Measurements from ENCODE around the gene EMID1. TPM values are rescaled to one million over a fixed set of nuclear protein-coding genes. Genes with fewer than 3 reads are reported as not detected.

Gene EMID1
- total RNA-seq, 1 experiment from 2014 or later, result 9.6 TPM

- no TSS peak for BruUV-seq (replicated peaks)
- Histone ChIP-seq H4K20me1 (ENCODE audit: insufficient read depth) (no peaks in the 10 kb centered on the region), H3K27me3 (ENCODE audit: insufficient read depth, low read length) (no peaks in the 10 kb centered on the region), H3K9me2 (ENCODE audit: insufficient read depth) (no peaks in the 10 kb centered on the region), H3K9me3 (ENCODE audit: control insufficient read depth in 1 of 2, insufficient read depth in 1 of 2, low read depth in 1 of 2, low read length in 2 of 2) (no peaks in the 10 kb centered on the region), H3K4me1 (ENCODE audit: control insufficient read depth in 1 of 2, insufficient read depth in 2 of 2, low read length in 2 of 2) (peaks cover 5 to 9% of the 10 kb centered on the region in 2 experiments; a peak in 3 of 4 replicates), H2AFZ (ENCODE audit: low read depth, low read length, poor library complexity, severe bottlenecking) (no peak overlapping the region), H3K27ac (ENCODE audit: low read depth, low read length) (no peak overlapping the region), H3K4me3 (replicated peaks in 1 of 2; ENCODE audit: low read depth in 1 of 2, low read length in 2 of 2) (no peak overlapping the region), H3K4me2 (ENCODE audit: low read length) (no peak overlapping the region), H3K79me2 (ENCODE audit: insufficient read depth, low read length) (no peaks in the 10 kb centered on the region), H3K36me3 (ENCODE audit: control insufficient read depth in 1 of 2, insufficient read depth in 2 of 2, low read length in 2 of 2) (no peaks in the 10 kb centered on the region), H3K9ac (ENCODE audit: low read length) (no peak overlapping the region)
- ChIA-PET RAD21 (ENCODE audit: low non-redundant PET in 1 of 2, low total read pairs in 2 of 2, uncharacterized antibody in 2 of 2, unreplicated experiment in 2 of 2) (no interaction called here), POLR2A (no interaction called here), CTCF (no interaction called here)
- intact Hi-C loops (cut with micrococcal nuclease), result no loop called here
- ATAC-seq, result no peak
- DNase-seq (ENCODE audit: low read depth, low spot score), result no peak
- TF ChIP-seq, protein P1, sequence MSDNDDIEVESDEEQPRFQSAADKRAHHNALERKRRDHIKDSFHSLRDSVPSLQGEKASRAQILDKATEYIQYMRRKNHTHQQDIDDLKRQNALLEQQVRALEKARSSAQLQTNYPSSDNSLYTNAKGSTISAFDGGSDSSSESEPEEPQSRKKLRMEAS (IDR thresholded peaks at IDR 0.05), result no peak
- TF ChIP-seq SRF (IDR thresholded peaks at IDR 0.05; ENCODE audit: low read depth) (no peak), ZNF274 (IDR thresholded peaks at IDR 0.05; ENCODE audit: low read depth, low read length) (no peak), EZH2phosphoT487 (IDR thresholded peaks at IDR 0.05; ENCODE audit: borderline replicate concordance) (no peak), ELF1 (IDR thresholded peaks at IDR 0.05; ENCODE audit: borderline replicate concordance, low read depth) (no peak), ZFX (IDR thresholded peaks at IDR 0.05) (no peak), RAD21 (IDR thresholded peaks at IDR 0.05; ENCODE audit: low read depth) (no peak), SP1 (IDR thresholded peaks at IDR 0.05; ENCODE audit: low read depth) (no peak), JUND (IDR thresholded peaks at IDR 0.05) (no peak), YY1 (IDR thresholded peaks at IDR 0.05; ENCODE audit: extremely low read depth, insufficient replicate concordance, low read depth, low read length) (no peak), CTCF (IDR thresholded peaks at IDR 0.05 in 2 of 3, conservative IDR thresholded peaks at IDR 0.05 in 1 of 3; ENCODE audit: borderline replicate concordance in 1 of 3, insufficient read depth in 1 of 3, low read depth in 2 of 3, low read length in 2 of 3) (no peak), POLR2A (IDR thresholded peaks at IDR 0.05; ENCODE audit: borderline replicate concordance, extremely low read depth, insufficient read depth, insufficient read length) (no peak), EZH2 (IDR thresholded peaks at IDR 0.05) (no peak), FOSL1 (IDR thresholded peaks at IDR 0.05; ENCODE audit: low read depth) (no peak), SIN3A (IDR thresholded peaks at IDR 0.05; ENCODE audit: low read depth) (no peak), EGR1 (IDR thresholded peaks at IDR 0.05; ENCODE audit: low read depth) (no peak), ATF3 (IDR thresholded peaks at IDR 0.05) (no peak), CBX3 (IDR thresholded peaks at IDR 0.05; ENCODE audit: low read depth) (no peak)
Observed at GRCh38 chr22:29195118-29195963, 10.4 kb upstream of the EMID1 start.
